ENCODE data around the gene PAK4. TPM values are rescaled to one million over a fixed set of nuclear protein-coding genes. Genes with fewer than 3 reads are reported as not detected.

The PAK4 gene
- total RNA-seq, 2 experiments from 2014 or later, result 2.7 to 6.3 TPM

GRCh38 chr19:39098365-39099269, 27.0 kb upstream of the PAK4 start:
- no peaks in the 10 kb centered on the region for H3K36me3 Mint-ChIP-seq (ENCODE audit: low read depth)
- Histone ChIP-seq H3K27ac (ENCODE audit: low read depth in 1 of 2, low read length in 2 of 2) (no peak overlapping the region), H3K9me3 (ENCODE audit: control insufficient read depth in 1 of 2, insufficient read depth in 1 of 2, low read length in 2 of 2) (peaks cover 0 to 6% of the 10 kb centered on the region in 2 experiments), H3K4me1 (ENCODE audit: insufficient read depth, low read length) (peaks cover 2% of the 10 kb centered on the region), H3K27me3 (ENCODE audit: control insufficient read depth in 1 of 2, insufficient read depth in 2 of 2, low read length in 2 of 2) (peaks cover 12 to 13% of the 10 kb centered on the region in 2 experiments), H3K36me3 (ENCODE audit: insufficient read depth, low read length) (no peaks in the 10 kb centered on the region), H3K4me3 (ENCODE audit: low read length) (no peak overlapping the region)
- H3K9me3 Mint-ChIP-seq, result no peaks in the 10 kb centered on the region
- H3K4me1 Mint-ChIP-seq (ENCODE audit: low read depth), result no peaks in the 10 kb centered on the region
- POLR2A ChIA-PET, result no interaction called here
- CTCF ChIA-PET, result interaction anchor here (1.1 kb wide), 1 partner anchor 46 kb away, joined by 3 read pairs; no protein-coding TSS in a partner anchor
- TF ChIP-seq CTCF (IDR thresholded peaks at IDR 0.05), result no peak
- ATAC-seq (ENCODE audit: poor library complexity) (no peak), DNase-seq (no peak)
- H3K27ac Mint-ChIP-seq, result no peak overlapping the region
- no peak overlapping the region for H3K4me3 Mint-ChIP-seq
- H3K27me3 Mint-ChIP-seq, result peaks cover 58% of the 10 kb centered on the region
- intact Hi-C loops (cut with DNase I, micrococcal nuclease), result no loop called here

GRCh38 chr19:39099341-39099740, 26.2 kb upstream of the PAK4 start:
- DNase-seq (no peak), ATAC-seq (ENCODE audit: poor library complexity) (no peak)
- Mint-ChIP-seq H3K27ac (no peak overlapping the region), H3K27me3 (peaks cover 52% of the 10 kb centered on the region), H3K36me3 (ENCODE audit: low read depth) (no peaks in the 10 kb centered on the region), H3K4me1 (ENCODE audit: low read depth) (no peaks in the 10 kb centered on the region), H3K4me3 (no peak overlapping the region), H3K9me3 (no peaks in the 10 kb centered on the region)
- Histone ChIP-seq H3K27me3 (ENCODE audit: control insufficient read depth in 1 of 2, insufficient read depth in 2 of 2, low read length in 2 of 2) (peaks cover 12 to 13% of the 10 kb centered on the region in 2 experiments), H3K4me3 (ENCODE audit: low read length) (no peak overlapping the region), H3K4me1 (ENCODE audit: insufficient read depth, low read length) (peaks cover 2% of the 10 kb centered on the region), H3K36me3 (ENCODE audit: insufficient read depth, low read length) (no peaks in the 10 kb centered on the region), H3K9me3 (ENCODE audit: control insufficient read depth in 1 of 2, insufficient read depth in 1 of 2, low read length in 2 of 2) (peaks cover 0 to 6% of the 10 kb centered on the region in 2 experiments), H3K27ac (ENCODE audit: low read depth in 1 of 2, low read length in 2 of 2) (no peak overlapping the region)
- CTCF ChIA-PET, result interaction anchor here (1.1 kb wide), 1 partner anchor 47 kb away, joined by 3 read pairs; no protein-coding TSS in a partner anchor
- POLR2A ChIA-PET, result no interaction called here
- intact Hi-C loops (cut with DNase I, micrococcal nuclease), result no loop called here
- no peak for TF ChIP-seq CTCF (IDR thresholded peaks at IDR 0.05)

- Histone ChIP-seq H3K27me3 (ENCODE audit: control insufficient read depth in 1 of 2, insufficient read depth in 2 of 2, low read length in 2 of 2) (peaks cover 12 to 13% of the 10 kb centered on the region in 2 experiments), H3K4me3 (ENCODE audit: low read length) (no peak overlapping the region), H3K27ac (ENCODE audit: low read depth in 1 of 2, low read length in 2 of 2) (no peak overlapping the region), H3K9me3 (ENCODE audit: control insufficient read depth in 1 of 2, insufficient read depth in 1 of 2, low read length in 2 of 2) (peaks cover 0 to 6% of the 10 kb centered on the region in 2 experiments), H3K36me3 (ENCODE audit: insufficient read depth, low read length) (no peaks in the 10 kb centered on the region), H3K4me1 (ENCODE audit: insufficient read depth, low read length) (peaks cover 2% of the 10 kb centered on the region)
- Mint-ChIP-seq H3K36me3 (ENCODE audit: low read depth) (no peaks in the 10 kb centered on the region), H3K4me3 (no peak overlapping the region), H3K4me1 (ENCODE audit: low read depth) (no peaks in the 10 kb centered on the region), H3K9me3 (no peaks in the 10 kb centered on the region), H3K27me3 (peaks cover 40% of the 10 kb centered on the region), H3K27ac (no peak overlapping the region)
- TF ChIP-seq CTCF (IDR thresholded peaks at IDR 0.05), result no peak
- DNase-seq (no peak), ATAC-seq (ENCODE audit: poor library complexity) (no peak)
- ChIA-PET CTCF (interaction anchor here (1.1 kb wide), 1 partner anchor 10 kb away, joined by 3 read pairs; no protein-coding TSS in a partner anchor), POLR2A (no interaction called here)
- intact Hi-C loops (cut with DNase I, micrococcal nuclease), result no loop called here
Observed at GRCh38 chr19:39100500-39101166, 25.0 kb upstream of the PAK4 start.

Data from CD4-positive, alpha-beta T cell (primary cell).